ENCODE results near the gene PHF23. TPM values are rescaled to one million over a fixed set of nuclear protein-coding genes. Genes with fewer than 3 reads are reported as not detected.
A peak's percentile ranks its signal among the peaks of the same experiment; 100 is the strongest.

Gene PHF23
- total and polyA plus RNA-seq, 9 of the 15 experiments (the other 6 are each of a cell fraction or from before 2014, with no cell fraction given), result 7.4 to 87.5 (median 33.7) TPM

- no peak for TF ChIP-seq SMAD4 (CRISPR knock-in tag; conservative IDR thresholded peaks at IDR 0.05)
- TF ChIP-seq PTTG1 (tag; IDR thresholded peaks at IDR 0.05; ENCODE audit: low read depth), result no peak
- TF ChIP-seq ETS1 (conservative IDR thresholded peaks at IDR 0.05; ENCODE audit: control insufficient read depth, low read depth, low read length), result peak; percentile 93
- no peak for TF ChIP-seq ZBTB2 (IDR thresholded peaks at IDR 0.05)
- no peak for TF ChIP-seq ZC3H8 (IDR thresholded peaks at IDR 0.05)
- peak; percentile 63 for TF ChIP-seq TFAP4 (CRISPR knock-in tag; IDR thresholded peaks at IDR 0.05; ENCODE audit: borderline replicate concordance)
- no peak for TF ChIP-seq ZNF79 (CRISPR knock-in tag; IDR thresholded peaks at IDR 0.05; ENCODE audit: low read depth)
- peak; percentile 21 to 61 for TF ChIP-seq E2F6 (IDR thresholded peaks at IDR 0.05; ENCODE audit: borderline replicate concordance in 1 of 2, extremely low read depth in 1 of 2, insufficient read depth in 1 of 2, insufficient read length in 1 of 2, low read depth in 1 of 2, low read length in 1 of 2, poor library complexity in 1 of 2, severe bottlenecking in 1 of 2)
- no peak for TF ChIP-seq SNIP1 (IDR thresholded peaks at IDR 0.05; ENCODE audit: low read depth)
- no peak for TF ChIP-seq TFAM (CRISPR knock-in tag; conservative IDR thresholded peaks at IDR 0.05)
- TF ChIP-seq RUNX1 (IDR thresholded peaks at IDR 0.05; ENCODE audit: low read depth), result no peak
- no peak for TF ChIP-seq MYNN (IDR thresholded peaks at IDR 0.05)
- TF ChIP-seq MYNN (CRISPR knock-in tag; IDR thresholded peaks at IDR 0.05), result no peak
- TF ChIP-seq NCOA2 (IDR thresholded peaks at IDR 0.05; ENCODE audit: partially characterized antibody in 2 of 2), result no peak
- TF ChIP-seq PREB (CRISPR knock-in tag; IDR thresholded peaks at IDR 0.05), result no peak
- TF ChIP-seq ZNF143 (CRISPR knock-in tag; IDR thresholded peaks at IDR 0.05), result no peak
- no peak for TF ChIP-seq IRF2 (CRISPR knock-in tag; IDR thresholded peaks at IDR 0.05)
- no peak for TF ChIP-seq ZNF778 (CRISPR knock-in tag; IDR thresholded peaks at IDR 0.05)
- no peak for TF ChIP-seq ELF2 (CRISPR knock-in tag; IDR thresholded peaks at IDR 0.05)
- TF ChIP-seq NCOA1 (IDR thresholded peaks at IDR 0.05; ENCODE audit: low read depth), result no peak
- no peak for TF ChIP-seq ETV1 (tag; conservative IDR thresholded peaks at IDR 0.05; ENCODE audit: low read depth)
- no peak for TF ChIP-seq STAT5B (CRISPR knock-in tag; IDR thresholded peaks at IDR 0.05)
- no peak for TF ChIP-seq MAFK (IDR thresholded peaks at IDR 0.05; ENCODE audit: low read length)
- TF ChIP-seq HDGF (IDR thresholded peaks at IDR 0.05), result no peak
- peak; percentile 25; the same call in 1 of the 2 replicates for TF ChIP-seq L3MBTL2 (IDR thresholded peaks at IDR 0.05)
Observed at GRCh38 chr17:7214300-7215135, 24.7 kb downstream of the PHF23 start (continued).

Measured in K562 (cell line).